Measurements from ENCODE around the gene EXPH5.
"Not testable (repeated sequence)": the region's sequence is repeated elsewhere in the genome, so short reads cannot be mapped to it uniquely, and the experiment has no call there.

EXPH5 gene

DNA sequence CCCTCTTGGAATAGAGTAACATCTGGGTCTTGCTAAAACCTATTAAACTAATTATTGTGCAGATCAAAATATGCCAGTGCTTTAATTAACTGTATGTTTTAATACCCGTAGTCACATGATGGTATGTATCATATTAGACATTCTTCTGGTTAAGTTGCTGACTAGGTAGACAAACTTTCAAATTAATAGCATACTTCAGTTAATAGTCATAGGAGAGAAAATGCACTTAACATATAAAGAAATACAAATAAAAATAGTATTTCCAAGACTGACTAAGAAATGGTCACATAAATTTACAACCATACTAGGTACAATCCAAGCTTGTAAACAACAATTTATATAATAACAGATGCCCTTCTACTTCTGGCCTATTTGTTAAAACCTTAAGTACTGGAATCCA lies 7.6 kb upstream of the EXPH5 start:
- in situ Hi-C loops (cut with MboI; ENCODE audit: low sequenced_read_pairs) = no loop called here

DNA sequence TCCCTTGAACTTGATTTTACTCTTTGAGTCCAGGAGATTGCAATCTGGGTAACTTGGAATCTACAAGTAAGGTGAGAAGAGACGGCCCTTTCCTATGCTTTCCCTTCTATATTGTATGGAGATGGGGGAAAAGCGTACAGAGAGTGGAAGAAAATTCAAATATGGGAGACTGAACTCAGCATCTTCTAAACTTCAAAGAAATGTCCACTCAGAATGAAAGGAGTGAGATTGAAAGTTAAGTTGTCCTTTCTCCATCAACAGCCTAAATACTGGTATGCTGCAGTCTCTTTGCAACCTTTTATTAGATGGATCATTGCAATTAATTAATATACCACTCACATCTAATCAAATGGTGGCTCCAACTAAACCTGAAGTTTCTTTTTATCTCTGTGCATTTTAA lies 6.4 kb upstream of the EXPH5 start:
- in situ Hi-C loops (cut with MboI; ENCODE audit: low sequenced_read_pairs) = no loop called here

DNA sequence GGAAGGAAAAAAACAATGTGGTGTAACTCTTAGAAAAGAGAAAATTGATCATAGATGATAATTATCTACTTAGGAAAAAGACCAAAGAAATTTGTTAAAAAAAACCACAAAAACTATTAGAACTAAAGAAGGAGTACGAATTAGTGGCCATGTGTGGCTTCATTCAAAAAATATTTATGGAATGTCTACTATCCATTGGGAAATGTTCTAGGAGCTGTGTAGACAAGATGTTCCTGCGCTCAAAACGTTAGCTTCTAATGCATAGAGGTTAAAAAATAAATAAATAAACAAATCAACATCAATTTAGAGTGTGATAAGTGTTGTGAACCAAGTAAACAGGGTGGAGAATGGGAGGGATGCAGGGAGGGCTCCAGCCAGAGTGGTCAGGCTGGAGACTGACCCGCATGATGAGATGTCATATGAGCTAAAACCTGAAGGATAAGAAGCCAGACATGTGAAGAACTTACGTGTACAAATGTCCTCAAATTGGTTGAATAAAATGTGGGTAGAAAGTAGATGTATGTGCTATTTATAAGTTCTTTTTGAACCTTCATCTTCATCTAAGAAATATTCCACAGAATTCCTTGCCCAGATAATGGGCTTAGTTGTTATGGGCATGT lies 4.3 kb upstream of the EXPH5 start:
- in situ Hi-C loops (cut with MboI; ENCODE audit: low sequenced_read_pairs) = no loop called here

DNA sequence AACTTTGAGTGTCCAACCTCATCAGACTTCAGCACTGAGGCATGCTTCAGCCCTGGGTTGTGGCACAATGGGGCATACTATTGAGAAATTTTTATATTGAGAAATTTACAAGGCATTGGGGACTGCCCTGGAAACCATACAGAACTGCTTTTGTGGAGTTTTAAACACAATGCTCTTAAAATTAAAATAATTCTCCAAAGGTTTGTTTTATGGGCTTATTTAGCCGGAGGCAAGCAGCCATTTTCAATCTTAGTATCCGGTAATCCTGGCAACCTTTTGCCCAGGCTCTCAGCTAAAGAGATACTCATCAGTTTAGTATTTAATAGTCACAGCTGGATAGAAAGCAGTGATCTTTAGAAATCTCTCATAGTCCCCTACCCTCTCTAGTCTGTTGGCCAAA lies 3.1 kb upstream of the EXPH5 start:
- in situ Hi-C loops (cut with MboI; ENCODE audit: low sequenced_read_pairs) = no loop called here

DNA sequence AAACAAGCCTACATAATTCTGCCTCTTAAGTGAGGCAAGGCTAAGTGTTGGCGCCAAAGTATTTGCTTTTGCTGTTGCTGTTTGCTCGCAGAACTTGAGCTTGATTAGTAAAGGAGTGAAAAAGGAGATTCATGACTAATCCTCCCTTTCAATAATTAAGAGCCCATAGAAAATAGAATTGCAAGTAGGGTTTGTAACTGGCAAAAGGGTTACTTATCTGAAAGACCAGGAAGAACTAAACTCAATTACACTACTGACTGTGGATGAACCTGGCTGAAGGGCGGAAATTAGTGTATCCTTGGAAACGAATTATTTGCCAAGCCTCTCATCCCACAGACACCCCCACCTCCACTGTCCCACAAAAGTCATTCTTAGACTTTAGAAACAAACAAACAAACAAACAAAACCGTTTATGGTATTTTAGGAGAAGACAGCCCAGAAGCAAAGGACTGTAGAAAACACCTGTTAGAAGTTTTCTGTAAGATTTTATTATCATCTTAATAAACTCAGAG lies 411 bp upstream of the EXPH5 start:
- in situ Hi-C loops (cut with MboI; ENCODE audit: low sequenced_read_pairs) = no loop called here

DNA sequence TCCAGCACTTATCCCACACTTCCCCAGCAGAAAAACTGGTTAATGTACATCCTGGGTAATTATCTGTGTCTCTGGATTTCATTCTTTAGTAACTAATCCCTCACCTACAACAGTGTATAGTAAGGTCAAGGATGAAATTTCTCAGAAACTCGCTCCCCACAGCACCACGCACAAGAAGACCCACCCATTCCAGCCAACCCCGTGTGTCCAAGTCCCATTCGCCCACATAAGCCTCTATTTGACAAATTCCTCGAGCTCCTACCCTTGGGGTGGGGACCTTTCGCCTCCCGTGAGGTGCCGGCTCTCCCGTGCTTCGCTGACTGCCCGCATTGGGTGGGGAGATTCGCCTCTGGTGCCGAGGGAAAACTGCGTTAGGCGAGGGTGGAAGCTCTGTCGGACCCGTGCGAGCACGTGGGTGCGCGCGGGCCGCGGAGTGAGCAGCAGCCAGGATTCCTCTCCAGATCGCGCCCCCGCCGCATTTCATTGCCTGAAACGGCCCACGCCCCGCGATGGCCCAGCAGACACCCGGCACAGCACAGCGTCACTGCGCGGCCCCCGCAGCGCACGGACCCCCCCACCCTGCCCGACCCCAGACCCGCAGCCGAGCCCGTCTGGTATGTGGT lies 866 bp downstream of the EXPH5 start:
- in situ Hi-C loops (cut with MboI; ENCODE audit: low sequenced_read_pairs) = no loop called here

DNA sequence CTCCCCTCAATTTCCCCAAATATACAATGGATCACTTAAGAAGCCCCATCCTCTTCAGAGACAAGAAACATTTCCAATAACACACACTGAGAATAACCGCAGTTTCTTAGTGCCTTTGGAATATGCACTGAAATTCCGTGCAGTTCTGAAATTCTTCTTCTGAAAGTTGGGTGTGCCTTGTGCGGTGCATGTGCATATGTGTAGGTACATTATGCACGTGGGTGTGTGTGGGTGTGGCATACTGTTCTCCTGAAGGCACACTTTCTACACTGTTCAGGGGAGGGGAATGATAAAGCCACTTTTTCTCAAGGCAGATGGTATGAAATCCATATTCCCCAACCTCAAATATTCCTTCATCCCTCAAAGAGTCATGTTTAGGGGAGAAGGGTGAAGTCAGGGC lies 1.7 kb downstream of the EXPH5 start:
- in situ Hi-C loops (cut with MboI; ENCODE audit: low sequenced_read_pairs) = no loop called here

DNA sequence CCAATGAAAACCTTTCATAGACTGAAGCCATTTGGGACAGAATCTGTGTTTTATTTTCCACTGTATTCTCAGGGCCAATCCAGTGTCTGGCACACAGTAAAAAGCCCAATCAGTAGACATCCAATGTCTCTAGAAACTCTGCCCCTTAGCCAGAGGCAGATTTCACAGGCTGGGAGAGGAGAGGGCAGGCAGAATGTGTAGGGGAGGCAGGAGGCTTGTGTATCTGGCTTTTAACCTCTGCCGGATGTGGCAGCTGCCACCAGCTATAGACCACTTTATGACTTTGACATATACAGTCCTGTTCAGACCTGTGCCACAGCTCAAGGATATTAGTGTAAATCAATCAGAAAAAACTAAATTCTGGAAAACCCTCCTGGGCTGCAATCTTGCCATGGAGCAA lies 4.4 kb downstream of the EXPH5 start:
- in situ Hi-C loops (cut with MboI; ENCODE audit: low sequenced_read_pairs) = no loop called here

DNA sequence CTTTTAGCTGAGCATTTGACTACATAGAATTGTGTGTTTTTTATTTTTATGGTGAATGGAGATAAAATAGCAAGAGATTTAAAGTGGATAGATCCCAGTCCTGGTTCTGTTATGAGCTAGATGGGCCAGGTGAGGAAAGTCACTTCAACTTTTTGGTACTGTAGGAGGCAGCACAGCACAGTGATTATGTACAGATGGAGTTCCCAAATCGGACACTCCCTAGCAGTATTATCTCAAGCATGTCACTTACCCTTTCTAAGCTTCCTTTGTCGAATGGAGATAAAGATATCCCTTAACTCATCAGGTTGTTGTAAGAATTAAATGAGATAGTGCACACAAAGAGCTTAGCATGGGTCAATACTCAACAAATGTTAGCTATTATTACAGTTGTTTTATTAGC lies 5.3 kb downstream of the EXPH5 start:
- in situ Hi-C loops (cut with MboI; ENCODE audit: low sequenced_read_pairs) = no loop called here

DNA sequence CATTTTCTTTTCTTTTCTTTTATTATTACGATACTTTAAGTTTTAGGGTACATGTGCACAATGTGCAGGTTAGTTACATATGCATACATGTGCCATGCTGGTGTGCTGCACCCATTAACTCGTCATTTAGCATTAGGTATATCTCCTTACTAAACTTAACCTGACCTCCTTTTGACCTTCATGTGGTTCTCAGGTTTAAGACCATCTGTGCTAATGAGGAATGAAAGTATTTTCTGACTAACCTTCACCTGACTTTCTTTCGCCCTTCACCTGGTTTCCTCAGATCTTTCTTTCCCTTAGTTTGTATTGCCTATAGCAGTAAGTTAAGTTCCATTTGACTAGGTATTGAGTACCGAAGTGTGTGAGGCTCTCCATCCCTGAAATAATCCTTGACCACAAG lies 6.5 kb downstream of the EXPH5 start:
- in situ Hi-C loops (cut with MboI; ENCODE audit: low sequenced_read_pairs) = no loop called here

DNA sequence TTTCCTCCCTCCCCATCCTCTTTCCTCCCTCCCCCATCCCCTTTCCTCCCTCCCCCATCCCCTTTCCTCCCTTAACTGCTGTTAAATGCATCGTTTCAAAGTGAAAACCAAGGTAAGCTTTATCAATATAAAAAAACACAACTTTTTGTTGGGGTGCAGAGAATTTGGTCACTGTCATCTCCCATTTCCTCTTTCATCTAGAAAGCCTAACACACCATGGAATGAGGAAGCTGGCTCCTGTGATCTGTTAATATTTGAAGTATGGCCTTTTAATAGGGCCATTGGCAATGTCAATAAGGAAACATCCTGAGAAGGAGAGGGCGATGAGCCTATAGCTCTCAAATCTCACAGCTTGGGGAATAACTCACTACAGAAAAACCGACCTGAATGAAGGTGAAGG lies 7.0 kb downstream of the EXPH5 start:
- in situ Hi-C loops (cut with MboI; ENCODE audit: low sequenced_read_pairs) = no loop called here

DNA sequence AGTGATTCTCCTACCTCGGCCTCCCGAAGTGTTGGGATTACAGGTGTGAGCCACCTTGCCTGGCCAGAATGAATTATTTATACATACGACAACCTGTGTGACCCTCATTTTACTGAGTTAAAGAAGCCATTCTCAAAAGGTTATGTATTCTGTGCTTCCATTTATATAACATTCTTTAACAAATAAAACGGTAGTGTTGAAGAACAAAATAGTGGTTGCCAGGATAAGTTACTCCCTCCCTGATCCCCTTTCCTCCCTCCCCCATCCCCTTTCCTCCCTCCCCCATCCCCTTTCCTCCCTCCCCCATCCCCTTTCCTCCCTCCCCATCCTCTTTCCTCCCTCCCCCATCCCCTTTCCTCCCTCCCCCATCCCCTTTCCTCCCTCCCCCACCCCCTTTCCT lies 7.4 kb downstream of the EXPH5 start:
- in situ Hi-C loops (cut with MboI; ENCODE audit: low sequenced_read_pairs) = not testable (repeated sequence)

DNA sequence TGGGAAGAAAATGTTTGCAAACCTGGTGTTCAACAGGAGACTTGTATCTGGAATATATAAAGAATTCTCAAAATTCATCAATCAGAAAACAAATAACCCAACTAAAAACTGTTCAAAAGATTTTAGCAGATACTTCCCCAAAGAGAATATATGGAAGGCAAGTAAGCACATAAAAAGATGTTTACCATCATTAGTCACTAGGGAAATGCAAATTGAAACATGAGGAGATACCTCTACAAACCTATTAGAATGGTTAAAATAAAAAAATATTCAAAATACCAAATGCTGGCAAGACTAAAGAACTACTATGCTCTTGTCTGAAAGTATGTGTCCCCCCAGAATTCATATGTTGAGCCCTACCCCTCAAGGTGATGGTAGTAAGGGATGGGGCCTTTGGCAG lies 8.6 kb downstream of the EXPH5 start:
- in situ Hi-C loops (cut with MboI; ENCODE audit: low sequenced_read_pairs) = no loop called here

DNA sequence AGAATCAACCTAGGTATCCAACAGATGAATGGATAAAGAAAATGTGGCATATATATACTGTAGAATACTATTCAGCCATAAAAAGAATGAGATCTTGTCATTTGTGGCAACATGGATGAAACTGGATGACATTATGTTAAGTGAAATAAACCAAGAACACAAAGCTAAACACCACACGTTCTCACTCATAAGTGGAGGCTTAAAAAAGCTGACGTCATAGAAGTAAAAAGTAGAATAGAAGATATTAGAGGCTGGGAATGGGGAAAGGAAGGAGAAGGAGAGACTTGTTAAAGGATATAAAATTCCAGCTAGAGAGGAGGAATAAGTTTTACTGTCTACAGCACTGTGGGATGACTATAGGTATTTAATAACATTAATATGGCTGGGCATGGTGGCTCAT lies 12.9 kb downstream of the EXPH5 start:
- in situ Hi-C loops (cut with MboI; ENCODE audit: low sequenced_read_pairs) = no loop called here

DNA sequence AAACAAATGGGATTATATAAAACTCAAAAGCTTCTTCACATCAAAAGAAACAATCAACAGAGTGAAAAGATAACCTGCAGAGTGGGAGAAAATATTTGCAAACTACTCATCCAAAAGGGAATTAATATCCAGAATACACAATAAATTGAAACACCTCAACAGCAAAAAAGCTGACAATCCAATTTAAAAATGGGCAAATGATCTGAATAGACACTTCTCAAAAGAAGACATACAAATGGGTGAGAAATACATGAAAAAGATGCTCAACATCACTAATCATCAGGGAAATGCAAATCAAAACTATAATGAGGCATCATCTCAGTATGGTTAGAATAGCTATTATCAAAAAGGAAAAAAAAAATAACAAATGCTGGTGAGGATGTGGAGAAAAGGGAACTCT lies 13.5 kb downstream of the EXPH5 start:
- in situ Hi-C loops (cut with MboI; ENCODE audit: low sequenced_read_pairs) = no loop called here

DNA sequence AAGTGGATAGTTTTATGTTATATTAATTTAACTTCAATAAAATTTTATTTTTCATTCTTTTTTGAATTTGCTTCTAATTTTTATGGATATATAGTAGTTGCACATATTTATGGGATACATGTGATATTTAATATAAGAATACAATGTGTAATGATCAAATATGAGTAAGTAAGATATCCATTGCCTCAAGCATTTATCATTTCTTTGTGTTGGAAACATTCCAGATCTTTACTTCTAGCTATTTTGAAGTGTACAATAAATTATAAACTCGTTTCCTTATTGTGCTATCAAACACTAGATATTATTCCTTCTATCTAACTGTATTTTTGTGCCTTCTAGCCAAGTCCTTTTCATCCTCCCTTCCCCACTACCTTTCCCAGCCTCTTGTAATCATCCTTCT lies 17.0 kb downstream of the EXPH5 start:
- in situ Hi-C loops (cut with MboI; ENCODE audit: low sequenced_read_pairs) = no loop called here

DNA sequence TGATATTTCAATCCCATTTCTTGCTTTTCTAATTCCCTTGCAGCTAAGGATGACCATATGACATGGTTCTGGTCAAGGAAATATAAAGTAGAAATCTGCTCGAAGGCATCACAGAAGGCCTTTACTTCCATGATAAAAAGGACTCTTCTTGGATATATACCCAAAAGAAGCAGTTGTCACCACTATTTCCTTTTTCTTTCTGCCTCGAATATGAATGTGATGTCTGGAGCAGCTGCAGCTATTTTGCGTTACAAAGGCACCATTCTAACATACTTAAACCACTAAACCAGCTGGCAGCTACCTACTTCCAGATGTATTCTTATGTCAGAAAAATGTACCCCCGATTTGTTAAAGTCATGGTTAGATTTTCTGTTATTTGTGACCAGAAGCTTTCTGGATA lies 18.9 kb downstream of the EXPH5 start:
- in situ Hi-C loops (cut with MboI; ENCODE audit: low sequenced_read_pairs) = no loop called here

DNA sequence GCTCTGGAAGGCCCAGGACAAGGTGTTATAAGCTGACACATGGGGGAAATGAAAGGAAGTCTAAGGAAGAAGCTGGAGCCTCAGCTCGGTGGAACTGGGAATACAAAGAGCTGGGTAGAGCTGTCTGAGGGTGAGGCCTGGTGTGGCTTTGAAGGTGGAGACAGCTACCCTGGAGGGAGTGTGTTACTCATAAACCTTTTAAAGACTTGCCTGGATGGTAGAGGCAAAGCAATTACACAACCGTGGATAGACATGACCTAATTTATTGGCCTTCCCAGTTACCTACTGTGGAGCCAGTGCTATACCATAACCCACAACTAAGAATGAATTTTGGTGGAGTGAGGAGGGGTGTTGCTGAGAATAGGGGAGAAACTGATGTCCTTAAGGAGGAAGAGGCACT lies 22.6 kb downstream of the EXPH5 start:
- in situ Hi-C loops (cut with MboI; ENCODE audit: low sequenced_read_pairs) = no loop called here

DNA sequence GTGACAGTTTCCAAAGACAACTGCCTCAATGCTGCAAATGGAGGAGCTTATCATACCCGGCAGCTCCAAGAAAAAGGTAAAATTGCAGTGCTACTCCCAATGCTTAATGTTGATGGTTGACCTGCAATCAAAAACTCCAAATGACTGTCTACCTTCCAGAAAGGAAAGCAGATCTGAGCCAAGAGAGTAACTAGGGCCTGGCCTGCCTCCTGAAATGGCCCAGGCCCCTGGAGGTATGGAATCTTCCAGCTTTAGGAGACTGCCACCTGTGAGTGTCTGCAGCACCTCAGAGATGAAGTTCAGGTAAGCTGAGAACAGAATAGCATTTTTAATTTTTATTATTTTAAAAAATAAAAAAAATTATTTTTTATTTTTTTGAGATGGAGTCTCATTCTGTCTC lies 23.7 kb downstream of the EXPH5 start:
- in situ Hi-C loops (cut with MboI; ENCODE audit: low sequenced_read_pairs) = no loop called here

DNA sequence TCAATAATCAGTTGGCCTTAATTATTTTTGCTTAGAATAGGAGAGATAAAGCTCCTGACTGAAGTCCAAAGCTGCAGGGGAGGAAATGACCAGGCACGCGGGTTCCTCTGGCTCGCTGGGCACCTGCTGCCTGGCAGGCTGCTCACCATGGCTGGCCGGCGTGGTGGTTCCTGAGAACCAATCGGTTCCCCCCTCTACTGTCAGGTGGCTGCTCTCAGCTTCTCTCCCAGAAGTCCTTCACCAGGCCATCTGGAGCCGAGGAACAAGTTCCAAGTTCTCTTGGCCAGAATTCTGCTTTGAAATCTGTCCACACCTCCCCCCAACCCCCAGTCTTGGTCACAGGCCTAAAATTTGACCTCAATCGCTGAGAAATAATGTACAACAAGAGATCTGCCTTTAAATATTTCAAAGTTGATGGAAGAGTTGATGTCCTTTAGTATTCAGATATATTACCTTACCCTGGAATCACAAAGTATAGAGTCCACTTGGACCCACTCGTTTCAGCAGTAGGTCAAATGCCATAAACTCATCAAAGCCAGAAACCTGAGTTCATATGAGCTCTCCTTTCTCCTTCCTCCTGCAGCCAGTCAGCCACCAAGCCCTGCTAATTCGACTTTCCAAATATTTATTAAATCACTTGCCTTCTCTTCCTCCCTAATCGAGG lies 25.2 kb downstream of the EXPH5 start:
- in situ Hi-C loops (cut with MboI; ENCODE audit: low sequenced_read_pairs) = no loop called here

DNA sequence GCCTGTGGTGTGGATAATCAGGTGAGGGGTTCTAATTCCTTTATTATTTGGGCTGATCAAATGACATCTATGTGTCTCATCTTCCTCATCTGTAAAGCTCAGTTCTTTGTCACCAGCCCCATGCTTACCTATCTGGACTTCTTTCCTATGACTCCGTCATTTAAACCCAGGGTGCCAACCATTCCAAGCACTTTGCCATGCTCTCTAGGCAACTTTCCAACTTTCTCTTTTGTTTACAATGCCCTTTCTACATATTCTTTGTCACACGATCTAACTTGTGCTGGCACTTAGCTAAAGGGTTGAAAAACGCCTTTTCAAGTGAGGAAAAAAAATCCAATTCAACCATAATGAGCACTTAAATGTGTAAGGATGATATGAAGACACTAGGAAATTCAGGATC lies 27.9 kb downstream of the EXPH5 start:
- in situ Hi-C loops (cut with MboI; ENCODE audit: low sequenced_read_pairs) = no loop called here

DNA sequence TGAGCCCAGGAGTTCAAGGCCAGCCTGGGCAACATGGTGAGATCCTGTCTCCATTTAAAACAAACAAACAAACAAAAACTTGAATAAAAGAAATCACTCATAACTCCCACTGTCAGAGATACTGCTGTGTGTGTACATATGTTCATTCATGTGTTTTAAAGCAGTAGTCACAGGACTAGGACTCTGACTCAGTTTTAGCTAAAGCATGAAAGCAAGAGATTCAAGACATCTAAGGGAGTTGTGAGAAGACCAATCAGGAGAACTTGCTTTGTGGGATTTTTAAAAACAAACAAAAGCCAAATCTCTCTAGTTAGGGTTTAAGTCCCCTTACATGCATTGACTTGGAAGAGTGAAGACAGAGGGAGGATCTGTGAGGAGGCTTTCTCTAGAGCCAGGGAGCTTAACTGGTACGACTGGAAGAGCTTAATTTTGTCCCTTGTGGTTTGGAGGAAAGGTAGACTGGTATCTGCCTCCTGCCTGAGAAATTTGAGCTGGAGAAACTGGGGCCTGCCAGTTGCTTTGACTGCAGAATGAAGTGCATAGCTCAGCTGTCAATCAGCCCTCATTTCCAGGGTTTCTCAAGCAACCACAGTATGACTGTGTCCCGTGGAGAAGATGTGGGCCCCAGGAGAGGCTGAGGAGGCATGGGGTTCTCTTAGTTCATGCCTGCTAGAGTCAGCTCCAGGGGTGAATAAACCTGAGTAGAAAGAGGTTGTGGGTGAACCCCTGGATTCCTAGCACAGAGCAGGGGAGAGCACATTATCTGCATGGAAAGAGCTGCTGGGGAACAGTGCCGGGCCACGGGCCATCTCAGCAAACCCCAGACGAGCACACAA lies 30.6 kb downstream of the EXPH5 start:
- in situ Hi-C loops (cut with MboI; ENCODE audit: low sequenced_read_pairs) = no loop called here

Measured in HL-60/S4 treated with retinoic acid at 250 ng/mL for 4 days and 3 days (cell line).